ENCODE data around the gene SNORC.
"Not testable (repeated sequence)": the region's sequence is repeated elsewhere in the genome, so short reads cannot be mapped to it uniquely, and the experiment has no call there.

The SNORC gene

GRCh38 chr2:232839411-232840079 is 30.5 kb upstream of the SNORC start:
- no peak for TF ChIP-seq CTCF (IDR thresholded peaks at IDR 0.05; ENCODE audit: extremely low read depth, missing control alignments)
- DNase-seq (ENCODE audit: low spot score) = no peak

- DNase-seq (ENCODE audit: low spot score) = no peak
- TF ChIP-seq CTCF (IDR thresholded peaks at IDR 0.05; ENCODE audit: extremely low read depth, missing control alignments) = no peak
Measured at GRCh38 chr2:232842689-232843088, 27.4 kb upstream of the SNORC start.

- TF ChIP-seq CTCF (IDR thresholded peaks at IDR 0.05; ENCODE audit: extremely low read depth, missing control alignments) = no peak
- DNase-seq (ENCODE audit: low spot score) = no peak
Measured at GRCh38 chr2:232843834-232844233, 26.2 kb upstream of the SNORC start.

- TF ChIP-seq CTCF (IDR thresholded peaks at IDR 0.05; ENCODE audit: extremely low read depth, missing control alignments) = no peak
- DNase-seq (ENCODE audit: low spot score) = no peak
Measured at GRCh38 chr2:232846055-232846454, 24.0 kb upstream of the SNORC start.

GRCh38 chr2:232850039-232850438 is 20.0 kb upstream of the SNORC start:
- no peak for DNase-seq (ENCODE audit: low spot score)

GRCh38 chr2:232852081-232852480 is 18.0 kb upstream of the SNORC start:
- DNase-seq (ENCODE audit: low spot score) = not testable (repeated sequence)

More at GRCh38 chr2:232850039-232850438, 20.0 kb upstream of the SNORC start:
- no peak for TF ChIP-seq CTCF (IDR thresholded peaks at IDR 0.05; ENCODE audit: extremely low read depth, missing control alignments)

- DNase-seq (ENCODE audit: low spot score) = no peak
- no peak for TF ChIP-seq CTCF (IDR thresholded peaks at IDR 0.05; ENCODE audit: extremely low read depth, missing control alignments)
Measured at GRCh38 chr2:232852676-232853075, 17.4 kb upstream of the SNORC start.

- no peak for TF ChIP-seq CTCF (IDR thresholded peaks at IDR 0.05; ENCODE audit: extremely low read depth, missing control alignments)
- no peak for DNase-seq (ENCODE audit: low spot score)
Measured at GRCh38 chr2:232854082-232854481, 16.0 kb upstream of the SNORC start.
